K562 (cell line): ENCODE measurements around the gene AUNIP. TPM values are rescaled to one million over a fixed set of nuclear protein-coding genes. Genes with fewer than 3 reads are reported as not detected.

Experiments used
- ATF7 ChIP-seq: fragments of 450-650 bp; IDR thresholded peaks from 2 replicates; pipeline ENCODE4 v1.7.1; 2014; ENCODE audit warnings: mild to moderate bottlenecking, moderate library complexity
- BCL6 ChIP-seq: fragments of 250-450 bp; sonication (Bioruptor Pico); IDR thresholded peaks from 2 replicates; pipeline ENCODE4 v1.4.0; 2020
- BRD4 ChIP-seq: fragments of 200-600 bp; sonication (generic); IDR thresholded peaks from 2 replicates; pipeline ENCODE4 v1.6.1; 2017; ENCODE audit warnings: inconsistent platforms
- CBX1 ChIP-seq: sonication (generic); IDR thresholded peaks from 2 replicates; pipeline ENCODE4 v1.6.1; 2016; ENCODE audit warnings: antibody characterized with exemption, low read depth, mild to moderate bottlenecking
- DACH1 ChIP-seq: fragments of 450-650 bp; IDR thresholded peaks from 2 replicates; pipeline ENCODE4 v1.6.1; 2018; ENCODE audit not compliant: partially characterized antibody
- EZH2 ChIP-seq: IDR thresholded peaks from 2 replicates; pipeline ENCODE4 v1.6.1; 2012; ENCODE audit warnings: low read depth, mild to moderate bottlenecking, inconsistent platforms, low read length, borderline replicate concordance
- FOXK2 ChIP-seq, 2 experiments: fragments of 450-650 bp; IDR thresholded peaks in 1 of 2; conservative IDR thresholded peaks in 1 of 2; 2 replicates each; pipeline ENCODE4 v1.6.1; 2016; ENCODE audit warnings: low read depth in 2 of 2, mild to moderate bottlenecking in 1 of 2
- NEUROD1 ChIP-seq: fragments of 150-350 bp; IDR thresholded peaks from 2 replicates; pipeline ENCODE4 v1.6.1; 2014; ENCODE audit warnings: borderline replicate concordance, low read length, low read depth; ENCODE audit not compliant: partially characterized antibody
- NFIX ChIP-seq: fragments of 250-450 bp; sonication (Bioruptor Pico); IDR thresholded peaks from 2 replicates; pipeline ENCODE4 v1.4.0; 2020; ENCODE audit warnings: low read depth, mild to moderate bottlenecking, moderate library complexity
- PATZ1 ChIP-seq: fragments of 250-450 bp; sonication (Bioruptor Pico); IDR thresholded peaks from 2 replicates; pipeline ENCODE4 v1.5.0; 2020; ENCODE audit warnings: mild to moderate bottlenecking, borderline replicate concordance
- SNIP1 ChIP-seq: fragments of 450-650 bp; IDR thresholded peaks from 2 replicates; pipeline ENCODE4 v1.7.1; 2017; ENCODE audit warnings: low read depth, mild to moderate bottlenecking
- TCF3 ChIP-seq: sonication (generic); formaldehyde crosslinking; IDR thresholded peaks from 2 replicates; pipeline ENCODE4 v1.4.0; 2020; ENCODE audit warnings: mild to moderate bottlenecking, missing genetic modification reagents
- ZBTB26 ChIP-seq: fragments of 450-650 bp; formaldehyde crosslinking; IDR thresholded peaks from 2 replicates; pipeline ENCODE4 v1.4.0; 2022; ENCODE audit warnings: missing genetic modification characterization
- ZBTB34 ChIP-seq: fragments of 250-450 bp; sonication (Bioruptor Pico); IDR thresholded peaks from 2 replicates; pipeline ENCODE4 v1.8.0; 2021; ENCODE audit warnings: mild to moderate bottlenecking, moderate library complexity
- ZFP91 ChIP-seq: sonication (generic); formaldehyde crosslinking; IDR thresholded peaks from 2 replicates; pipeline ENCODE4 v1.8.0; 2022; ENCODE audit warnings: mild to moderate bottlenecking, missing genetic modification reagents
- ZNF197 ChIP-seq: fragments of 200-800 bp; sonication (Bioruptor generic); IDR thresholded peaks from 2 replicates; pipeline ENCODE4 v1.6.1; 2016; ENCODE audit warnings: low read depth, missing genetic modification characterization, missing compliant biosample characterization
- ZNF232 ChIP-seq: sonication (generic); formaldehyde crosslinking; IDR thresholded peaks from 2 replicates; pipeline ENCODE4 v1.8.0; 2022; ENCODE audit warnings: mild to moderate bottlenecking, missing genetic modification reagents
- ZNF436 ChIP-seq: fragments of 250-450, 450-650 bp; sonication (Bioruptor Pico); formaldehyde crosslinking; IDR thresholded peaks from 2 replicates; pipeline ENCODE4 v1.7.0; 2020; ENCODE audit warnings: mild to moderate bottlenecking
- ZNF586 ChIP-seq: fragments of 450-650 bp; formaldehyde crosslinking; conservative IDR thresholded peaks from 2 replicates; pipeline ENCODE4 v1.4.0; 2020; ENCODE audit warnings: mild to moderate bottlenecking, moderate library complexity
- ZNF639 ChIP-seq, 2 experiments: fragments of 200-800 bp in 1 of 2; sonication (Bioruptor generic) in 1 of 2; sonication (generic) in 1 of 2; formaldehyde crosslinking in 1 of 2; IDR thresholded peaks in 1 of 2; conservative IDR thresholded peaks in 1 of 2; 2 replicates each; pipeline versions ENCODE4 v1.5.0 to v1.6.1; 2016 to 2020; ENCODE audit warnings: missing compliant biosample characterization in 1 of 2, missing genetic modification characterization in 1 of 2, missing genetic modification reagents in 1 of 2
- ZNF75A ChIP-seq: fragments of 450-650 bp; formaldehyde crosslinking; IDR thresholded peaks from 2 replicates; pipeline ENCODE4 v1.4.0; 2020; ENCODE audit warnings: mild to moderate bottlenecking
- polyA plus RNA-seq, 8 experiments: library from polyadenylated mRNA; depleted of rRNA in 4 of 8; stranded (reverse) in 5 of 8; unstranded in 3 of 8; fragments of >200 nt; fragmentation: Nextera tagmentation in 2 of 8; fragmentation: Illumina TruSeq in 1 of 8; extraction: Ambion mirVana in 2 of 8; extraction: Trizol in 1 of 8; gene quantifications; 2 replicates each; pipeline versions ENCODE4 v1.2.1 to v1.2.3, GENCODE V29; 2011 to 2014; ENCODE audit warnings: inconsistent platforms in 1 of 8, missing spikeins in 1 of 8
- total RNA-seq, 7 experiments: library from RNA; depleted of rRNA in 6 of 7; stranded (reverse); fragments of >200 nt in 6 of 7; fragmentation: Illumina TruSeq in 2 of 7; extraction: Trizol in 2 of 7; gene quantifications; 2 replicates each; pipeline versions ENCODE4 v1.2.1 to v1.2.3, GENCODE V29; 2011 to 2021; ENCODE audit warnings: low replicate concordance in 1 of 7

AUNIP gene
- total and polyA plus RNA-seq, 9 of the 15 experiments (the other 6 are each of a cell fraction or from before 2014, with no cell fraction given): 12.1 to 53.8 (median 47.1) TPM

DNA sequence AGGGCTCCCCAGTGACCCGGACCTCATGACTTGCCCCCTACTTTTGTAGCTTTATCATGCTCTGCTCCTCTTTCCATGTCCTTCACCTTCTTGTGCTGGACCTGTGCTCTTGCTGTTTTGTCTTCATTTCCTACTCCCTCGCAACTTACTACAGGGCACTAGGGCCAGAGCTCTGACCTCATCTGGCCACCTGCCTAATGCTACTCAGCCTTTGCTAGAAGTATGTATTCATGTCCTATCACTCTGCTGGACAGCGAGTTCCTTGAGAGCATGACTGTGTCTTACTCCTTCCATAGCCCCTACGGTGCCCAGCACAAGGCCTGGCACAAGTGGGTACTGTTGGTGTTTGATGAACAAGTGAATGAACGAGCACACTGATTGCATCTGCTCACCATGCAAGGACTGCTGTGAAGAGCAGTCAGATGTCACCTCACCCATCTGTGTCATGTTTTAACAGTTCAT lies 37.6 kb downstream of the AUNIP start (continued):
- no peak for TF ChIP-seq ZNF586
- 0 out of 2 replicates have a peak, but pooled peaks have one; percentile 4 for TF ChIP-seq ZBTB26 (CRISPR knock-in tag)
- TF ChIP-seq ZNF75A (CRISPR knock-in tag): no peak
- no peak for TF ChIP-seq CBX1
- no peak for TF ChIP-seq TCF3 (CRISPR knock-in tag)
- TF ChIP-seq NEUROD1: no peak
- TF ChIP-seq DACH1: no peak
- no peak for TF ChIP-seq NFIX (CRISPR knock-in tag)
- TF ChIP-seq EZH2: no peak
- no peak for TF ChIP-seq ATF7
- no peak for TF ChIP-seq SNIP1
- no peak for TF ChIP-seq ZNF639 (CRISPR knock-in tag; conservative IDR thresholded peaks at IDR 0.05 in 1 of 2, IDR thresholded peaks at IDR 0.05 in 1 of 2)
- no peak for TF ChIP-seq BCL6 (CRISPR knock-in tag)
- TF ChIP-seq ZNF232: no peak
- TF ChIP-seq ZBTB34 (CRISPR knock-in tag): no peak
- TF ChIP-seq ZNF197 (CRISPR knock-in tag): no peak
- TF ChIP-seq BRD4: no peak
- no peak for TF ChIP-seq ZNF436
- peak in 1 of 2 experiments; percentile 20; a peak in 1 of 4 replicates for TF ChIP-seq FOXK2 (conservative IDR thresholded peaks at IDR 0.05 in 1 of 2, IDR thresholded peaks at IDR 0.05 in 1 of 2; ENCODE audit: low read depth in 2 of 2)
- TF ChIP-seq ZFP91: no peak
- no peak for TF ChIP-seq PATZ1 (CRISPR knock-in tag)
